Right cardiac atrium (tissue), 5 donors: ENCODE results near the gene DACT3. TPM values are rescaled to one million over a fixed set of nuclear protein-coding genes. Genes with fewer than 3 reads are reported as not detected.
"Not testable (repeated sequence)": the region's sequence is repeated elsewhere in the genome, so short reads cannot be mapped to it uniquely, and the experiment has no call there.

Source experiments
- ATAC-seq, 2 donors: fragments of 200-7000 bp; cut with Tn5 transposase; one replicate each; pipeline versions ENCODE4 v1.8.0 to v1.9.1; 2020; ENCODE audit warnings: moderate library complexity in 2 of 2, mild to moderate bottlenecking in 1 of 2
- DNase-seq, 3 donors: peaks; one replicate each; pipeline ENCODE4 v3.0.0-alpha.2; 2020
- H3K27ac ChIP-seq: one replicate; pipeline ENCODE4 v1.5.1; 2013; ENCODE audit warnings: mild to moderate bottlenecking, low read length, control low read depth, moderate library complexity
- H3K27me3 ChIP-seq: one replicate; pipeline ENCODE4 v1.6.1; 2013; ENCODE audit not compliant: control insufficient read depth, insufficient read depth
- H3K4me1 ChIP-seq: one replicate; pipeline ENCODE4 v1.6.1; 2013; ENCODE audit warnings: low read length; ENCODE audit not compliant: control insufficient read depth, insufficient read depth
- H3K4me3 ChIP-seq: one replicate; pipeline ENCODE4 v1.5.1; 2013; ENCODE audit warnings: low read length, control low read depth
- H3K9me3 ChIP-seq: one replicate; pipeline ENCODE4 v1.6.1; 2013; ENCODE audit warnings: low read length; ENCODE audit not compliant: control insufficient read depth
- WGBS: extraction: QIAGEN DNeasy Blood & Tissue Kit; methylation state at CpG from one replicate; pipeline ENCODE4 v1.1.7; 2013; 5-methylcytosine and 5-hydroxymethylcytosine counted together
- intact Hi-C, 4 donors: fragments of 100-400 bp; cut with DNase I; formaldehyde crosslinking; loops; one replicate each; pipeline versions ENCODE4 v1.11.0 to v1.14.0; 2022 to 2023
- polyA plus RNA-seq: library from polyadenylated mRNA; stranded (reverse); fragments of 200-250 nt; gene quantifications from one replicate; pipeline ENCODE4 v1.2.3, GENCODE V29; 2013
- total RNA-seq, 4 donors: library from RNA; stranded (reverse); fragmentation: NEBNext Ultra II Directional; extraction: Animal tissue kit (Norgen Biotek cat#: 25700); gene quantifications; one replicate each; pipeline ENCODE4 v1.2.1, GENCODE V29; 2021
- donor health status: healthy with polysubstance abuse.
- donor health status: DM: no; HTN: yes; CAD: no.
- donor health status: DM: no; HTN: no; CAD: no.
- donor health status: DM: no; HTN: yes; CAD: no; lungs with severe emphysema.
- donor health status: DM: yes; HTN: yes; CAD: no.

Gene DACT3
- total and polyA plus RNA-seq, 5 donors: 24.6 to 46.5 (median 34.2) TPM

- no peaks in the 10 kb centered on the region for H3K27me3 ChIP-seq
- no peaks in the 10 kb centered on the region for H3K9me3 ChIP-seq
- H3K4me1 ChIP-seq: no peaks in the 10 kb centered on the region
- ATAC-seq (no peak), DNase-seq (peak in 1 of 3 donors; percentile 68)
- WGBS: 43% methylated on average over 6 of the region's 6 CpGs
- intact Hi-C loops: no loop called here
- no peak overlapping the region for H3K27ac ChIP-seq
- H3K4me3 ChIP-seq: no peak overlapping the region
Observed at GRCh38 chr19:46631481-46631880, 29.5 kb downstream of the DACT3 start.

DNA sequence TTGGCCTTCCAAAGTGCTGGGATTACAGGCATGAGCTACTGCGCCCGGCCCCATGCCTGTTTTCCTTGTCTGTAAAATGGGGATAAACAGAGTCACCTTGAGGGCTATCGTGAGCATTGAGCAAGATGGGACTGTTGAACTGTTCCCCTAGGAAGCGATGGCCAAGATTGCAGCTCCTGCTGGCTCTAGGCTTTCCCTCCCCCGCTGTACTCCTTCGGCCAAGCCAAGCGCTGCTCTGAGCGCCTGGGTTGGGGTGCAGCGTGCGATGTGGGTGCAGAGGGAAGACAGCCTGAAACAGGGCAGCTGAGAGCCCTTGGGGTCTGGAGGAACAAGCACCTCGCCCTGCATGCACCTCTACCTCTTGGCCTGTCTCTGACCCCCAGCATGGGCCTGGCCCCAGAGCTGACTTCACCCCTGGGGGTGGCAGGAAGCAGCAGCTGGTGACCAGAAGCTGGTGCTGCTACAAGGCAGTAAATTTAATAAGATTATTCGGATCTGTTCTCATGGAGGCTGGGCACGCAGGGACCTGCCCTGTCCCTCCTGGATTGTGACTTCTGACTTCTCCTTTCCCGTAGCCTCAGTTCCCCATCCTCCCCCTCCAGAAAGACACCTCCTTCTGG, 30.3 kb downstream of the DACT3 start:
- intact Hi-C loops: no loop called here
- ATAC-seq: peak; percentile 15 to 38
- Histone ChIP-seq H3K27ac (no peak overlapping the region), H3K9me3 (no peaks in the 10 kb centered on the region), H3K27me3 (no peaks in the 10 kb centered on the region), H3K4me1 (no peaks in the 10 kb centered on the region), H3K4me3 (no peak overlapping the region)
- 72% methylated on average over 14 of the region's 14 CpGs for WGBS
- peak in 1 of 3 donors; percentile 52 for DNase-seq

GRCh38 chr19:46629546-46630025, 31.4 kb downstream of the DACT3 start:
- WGBS: 52% methylated on average over 15 of the region's 15 CpGs
- Histone ChIP-seq H3K9me3 (no peaks in the 10 kb centered on the region), H3K4me1 (no peaks in the 10 kb centered on the region), H3K4me3 (no peak overlapping the region), H3K27ac (peak overlapping the region; percentile 63), H3K27me3 (no peaks in the 10 kb centered on the region)
- DNase-seq (peak; percentile 73 to 87 (median 85)), ATAC-seq (peak; percentile 33 to 51)
- intact Hi-C loops: no loop called here

DNA sequence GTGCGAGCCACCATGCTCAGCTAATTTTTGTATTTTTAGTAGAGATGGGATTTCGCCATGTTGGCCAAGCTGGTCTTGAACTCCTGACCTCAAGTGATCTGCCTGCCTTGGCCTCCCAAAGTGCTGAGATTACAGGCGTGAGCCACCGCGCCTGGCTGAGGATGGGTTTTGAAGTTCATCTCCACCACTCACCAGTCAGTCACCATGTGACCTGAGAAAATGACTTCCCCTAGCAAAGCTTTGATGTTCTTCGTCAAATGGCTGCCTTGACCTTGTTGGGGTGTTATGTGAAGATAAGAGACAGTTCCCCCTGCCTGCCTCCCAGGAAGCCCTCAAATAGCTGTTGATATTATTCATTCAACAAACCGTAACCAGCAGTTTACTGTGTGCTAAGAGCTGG, 32.0 kb downstream of the DACT3 start:
- H3K27ac ChIP-seq, H3K9me3 ChIP-seq, DNase-seq, intact Hi-C loops, H3K4me1 ChIP-seq, ATAC-seq, H3K27me3 ChIP-seq, H3K4me3 ChIP-seq: not testable (repeated sequence)
- WGBS: 88% methylated on average over 7 of the region's 7 CpGs

GRCh38 chr19:46626446-46626845, 34.5 kb downstream of the DACT3 start:
- no peak overlapping the region for H3K4me3 ChIP-seq
- ATAC-seq: no peak
- H3K27ac ChIP-seq: peak overlapping the region; percentile 19
- DNase-seq: peak in 2 of 3 donors; percentile 63 to 64
- no peaks in the 10 kb centered on the region for H3K27me3 ChIP-seq
- H3K4me1 ChIP-seq: no peaks in the 10 kb centered on the region
- intact Hi-C loops: no loop called here
- no peaks in the 10 kb centered on the region for H3K9me3 ChIP-seq
- WGBS: 44% methylated on average over 14 of the region's 14 CpGs

GRCh38 chr19:46625731-46626130, 35.3 kb downstream of the DACT3 start:
- WGBS: 56% methylated on average over 12 of the region's 12 CpGs
- no peaks in the 10 kb centered on the region for H3K4me1 ChIP-seq
- peak overlapping the region; percentile 91 for H3K27ac ChIP-seq
- ATAC-seq (peak; percentile 3), DNase-seq (peak in 2 of 3 donors; percentile 76 to 82)
- no peak overlapping the region for H3K4me3 ChIP-seq
- H3K27me3 ChIP-seq: no peaks in the 10 kb centered on the region
- H3K9me3 ChIP-seq: no peaks in the 10 kb centered on the region
- intact Hi-C loops: no loop called here

- Histone ChIP-seq H3K4me3 (peak within 1 kb of the TSS; percentile 22), H3K4me1 (no peaks in the 10 kb centered on the region), H3K27ac (peak within 1 kb of the TSS; percentile 91), H3K9me3 (no peaks in the 10 kb centered on the region), H3K27me3 (no peaks in the 10 kb centered on the region)
- WGBS: 28% methylated on average over 13 of the region's 13 CpGs
- intact Hi-C loops: no loop called here
- peak; percentile 78 to 83 for ATAC-seq
- DNase-seq: peak; percentile 85 to 93 (median 91)
Observed at GRCh38 chr19:46624958-46625661, 35.9 kb downstream of the DACT3 start, which contains the start of gene PTGIR. PTGIR (minus strand) TSS chr19:46625089; CDS start chr19:46624225, 864 bp downstream.

GRCh38 chr19:46623915-46624502, 37.0 kb downstream of the DACT3 start:
- Histone ChIP-seq H3K27me3 (no peaks in the 10 kb centered on the region), H3K4me1 (peaks cover 4% of the 10 kb centered on the region), H3K27ac (peak overlapping the region; percentile 18), H3K4me3 (peak overlapping the region; percentile 22), H3K9me3 (no peaks in the 10 kb centered on the region)
- intact Hi-C loops: no loop called here
- ATAC-seq: no peak
- no peak for DNase-seq
- 83% methylated on average over 35 of the region's 35 CpGs for WGBS

DNA sequence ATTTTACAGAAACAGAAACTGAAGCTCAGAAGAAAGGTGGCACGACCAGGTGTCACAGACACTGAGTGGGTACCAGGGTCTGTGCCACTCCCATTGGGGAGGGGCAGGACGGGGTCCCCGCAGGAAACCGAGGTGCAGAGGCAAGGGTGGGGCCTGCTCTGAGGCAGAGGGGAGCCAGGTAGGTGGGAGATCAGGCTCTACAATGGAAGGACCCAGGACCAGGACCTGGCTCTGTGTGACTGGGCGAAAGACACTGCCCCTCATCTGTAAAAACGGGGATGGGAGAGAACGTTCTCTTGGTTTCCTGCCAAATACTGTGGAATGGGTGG, 38.9 kb downstream of the DACT3 start:
- intact Hi-C loops: no loop called here
- H3K27me3 ChIP-seq: no peaks in the 10 kb centered on the region
- 63% methylated on average over 7 of the region's 7 CpGs for WGBS
- no peak overlapping the region for H3K4me3 ChIP-seq
- DNase-seq (peak in 2 of 3 donors; percentile 6 to 28), ATAC-seq (no peak)
- H3K9me3 ChIP-seq: no peaks in the 10 kb centered on the region
- H3K4me1 ChIP-seq: peaks cover 6% of the 10 kb centered on the region
- no peak overlapping the region for H3K27ac ChIP-seq

GRCh38 chr19:46621191-46622117, 39.5 kb downstream of the DACT3 start:
- Histone ChIP-seq H3K9me3 (no peaks in the 10 kb centered on the region), H3K4me3 (no peak overlapping the region), H3K4me1 (peaks cover 6% of the 10 kb centered on the region), H3K27ac (peak overlapping the region; percentile 4), H3K27me3 (no peaks in the 10 kb centered on the region)
- WGBS: 49% methylated on average over 32 of the region's 32 CpGs
- intact Hi-C loops: no loop called here
- ATAC-seq (no peak), DNase-seq (peak; percentile 6 to 64 (median 63))
